ENCODE measurements around the gene TXNDC12. TPM values are rescaled to one million over a fixed set of nuclear protein-coding genes. Genes with fewer than 3 reads are reported as not detected.
"Not testable (repeated sequence)": the region's sequence is repeated elsewhere in the genome, so short reads cannot be mapped to it uniquely, and the experiment has no call there.

The TXNDC12 gene
- total RNA-seq, 1 donor from 2014 or later: 49.9 TPM

GRCh38 chr1:52056163-52056936, 1.4 kb upstream of the TXNDC12 start, which contains the start of gene BTF3L4:
BTF3L4 (plus strand) TSS chr1:52056295; CDS start chr1:52059848, 3,553 bp downstream.
- Mint-ChIP-seq H3K9me3 (ENCODE audit: unreplicated experiment) (no peaks in the 10 kb centered on the region), H3K27me3 (ENCODE audit: unreplicated experiment) (peaks cover 14% of the 10 kb centered on the region), H3K36me3 (ENCODE audit: low read depth, unreplicated experiment) (peaks cover 21% of the 10 kb centered on the region), H3K4me3 (ENCODE audit: unreplicated experiment) (peak within 1 kb of the TSS; percentile 100), H3K4me1 (ENCODE audit: unreplicated experiment) (peaks cover 33% of the 10 kb centered on the region), H3K27ac (ENCODE audit: unreplicated experiment) (peak within 1 kb of the TSS; percentile 97)
- TF ChIP-seq, protein P1, sequence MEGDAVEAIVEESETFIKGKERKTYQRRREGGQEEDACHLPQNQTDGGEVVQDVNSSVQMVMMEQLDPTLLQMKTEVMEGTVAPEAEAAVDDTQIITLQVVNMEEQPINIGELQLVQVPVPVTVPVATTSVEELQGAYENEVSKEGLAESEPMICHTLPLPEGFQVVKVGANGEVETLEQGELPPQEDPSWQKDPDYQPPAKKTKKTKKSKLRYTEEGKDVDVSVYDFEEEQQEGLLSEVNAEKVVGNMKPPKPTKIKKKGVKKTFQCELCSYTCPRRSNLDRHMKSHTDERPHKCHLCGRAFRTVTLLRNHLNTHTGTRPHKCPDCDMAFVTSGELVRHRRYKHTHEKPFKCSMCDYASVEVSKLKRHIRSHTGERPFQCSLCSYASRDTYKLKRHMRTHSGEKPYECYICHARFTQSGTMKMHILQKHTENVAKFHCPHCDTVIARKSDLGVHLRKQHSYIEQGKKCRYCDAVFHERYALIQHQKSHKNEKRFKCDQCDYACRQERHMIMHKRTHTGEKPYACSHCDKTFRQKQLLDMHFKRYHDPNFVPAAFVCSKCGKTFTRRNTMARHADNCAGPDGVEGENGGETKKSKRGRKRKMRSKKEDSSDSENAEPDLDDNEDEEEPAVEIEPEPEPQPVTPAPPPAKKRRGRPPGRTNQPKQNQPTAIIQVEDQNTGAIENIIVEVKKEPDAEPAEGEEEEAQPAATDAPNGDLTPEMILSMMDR (IDR thresholded peaks at IDR 0.05; ENCODE audit: unreplicated experiment): no peak
- peak; percentile 90 for DNase-seq (ENCODE audit: low spot score)

- TF ChIP-seq, protein P1 (IDR thresholded peaks at IDR 0.05; ENCODE audit: unreplicated experiment): no peak
- peaks cover 33% of the 10 kb centered on the region for H3K4me1 Mint-ChIP-seq (ENCODE audit: unreplicated experiment)
- no peak for DNase-seq (ENCODE audit: low spot score)
- H3K9me3 Mint-ChIP-seq (ENCODE audit: unreplicated experiment): no peaks in the 10 kb centered on the region
- H3K4me3 Mint-ChIP-seq (ENCODE audit: unreplicated experiment): peak overlapping the region; percentile 99
- peak overlapping the region; percentile 97 for H3K27ac Mint-ChIP-seq (ENCODE audit: unreplicated experiment)
- H3K36me3 Mint-ChIP-seq (ENCODE audit: low read depth, unreplicated experiment): peaks cover 18% of the 10 kb centered on the region
- H3K27me3 Mint-ChIP-seq (ENCODE audit: unreplicated experiment): peaks cover 12% of the 10 kb centered on the region
Measured at GRCh38 chr1:52055866-52056162, 823 bp upstream of the TXNDC12 start.

- Mint-ChIP-seq H3K4me3 (ENCODE audit: unreplicated experiment) (peak overlapping the region; percentile 99), H3K4me1 (ENCODE audit: unreplicated experiment) (peaks cover 33% of the 10 kb centered on the region), H3K9me3 (ENCODE audit: unreplicated experiment) (no peaks in the 10 kb centered on the region), H3K27ac (ENCODE audit: unreplicated experiment) (peak overlapping the region; percentile 97), H3K36me3 (ENCODE audit: low read depth, unreplicated experiment) (peaks cover 17% of the 10 kb centered on the region), H3K27me3 (ENCODE audit: unreplicated experiment) (peaks cover 12% of the 10 kb centered on the region)
- TF ChIP-seq, protein P1 (IDR thresholded peaks at IDR 0.05; ENCODE audit: unreplicated experiment): no peak
- DNase-seq (ENCODE audit: low spot score): no peak
Measured at GRCh38 chr1:52054496-52055065, 410 bp downstream of the TXNDC12 start.

- TF ChIP-seq, protein P1 (IDR thresholded peaks at IDR 0.05; ENCODE audit: unreplicated experiment): no peak
- Mint-ChIP-seq H3K36me3 (ENCODE audit: low read depth, unreplicated experiment) (peaks cover 17% of the 10 kb centered on the region), H3K9me3 (ENCODE audit: unreplicated experiment) (no peaks in the 10 kb centered on the region), H3K4me3 (ENCODE audit: unreplicated experiment) (peak overlapping the region; percentile 99), H3K4me1 (ENCODE audit: unreplicated experiment) (peaks cover 33% of the 10 kb centered on the region), H3K27ac (ENCODE audit: unreplicated experiment) (peak overlapping the region; percentile 97), H3K27me3 (ENCODE audit: unreplicated experiment) (peaks cover 12% of the 10 kb centered on the region)
- DNase-seq (ENCODE audit: low spot score): no peak
Measured at GRCh38 chr1:52053862-52054261, 1.1 kb downstream of the TXNDC12 start.

DNA sequence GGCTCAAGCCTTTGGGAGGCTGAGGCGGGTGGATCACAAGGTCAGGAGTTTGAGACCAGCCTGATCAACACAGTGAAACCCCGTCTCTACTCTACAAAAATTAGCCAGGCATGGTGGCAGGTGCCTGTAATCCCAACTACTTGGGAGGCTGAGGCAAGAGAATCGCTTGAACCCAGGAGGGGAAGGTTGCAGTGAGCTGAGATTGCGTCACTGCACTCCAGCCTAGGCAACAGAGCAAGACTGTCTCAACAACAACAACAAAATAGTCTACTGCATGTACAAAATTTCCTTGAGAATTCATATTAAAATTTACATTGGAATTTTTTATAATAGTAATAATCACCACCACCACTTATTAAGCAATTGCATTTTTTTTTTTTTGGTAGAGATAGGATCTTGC, 5.7 kb downstream of the TXNDC12 start:
- H3K4me3 Mint-ChIP-seq (ENCODE audit: unreplicated experiment); DNase-seq (ENCODE audit: low spot score): not testable (repeated sequence)

DNA sequence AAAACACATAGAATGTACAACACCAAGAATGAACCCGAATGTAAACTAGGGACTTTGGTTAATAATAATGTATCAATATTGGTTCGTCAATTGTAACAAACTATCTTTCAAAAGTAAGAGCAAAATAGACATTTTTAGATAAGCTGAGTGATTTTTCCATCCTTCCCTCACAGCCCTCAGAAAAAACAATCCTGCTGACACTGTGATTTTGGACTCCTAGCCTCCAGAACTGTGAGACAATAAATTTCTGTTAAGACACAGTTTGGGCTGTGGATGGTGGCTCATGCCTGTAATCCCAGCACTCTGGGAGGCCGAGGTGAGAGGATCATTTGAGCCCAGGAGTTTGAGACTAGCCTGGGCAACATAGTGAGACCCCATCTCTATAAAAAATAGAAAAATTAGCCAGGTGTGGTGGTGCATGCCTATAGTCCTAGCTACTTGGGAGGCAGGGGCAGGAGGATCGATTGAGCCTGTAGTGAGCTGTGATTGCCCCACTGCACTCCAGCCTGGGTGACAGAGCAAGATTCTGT, 9.3 kb downstream of the TXNDC12 start:
- H3K27me3 Mint-ChIP-seq (ENCODE audit: unreplicated experiment); H3K4me1 Mint-ChIP-seq (ENCODE audit: unreplicated experiment); H3K4me3 Mint-ChIP-seq (ENCODE audit: unreplicated experiment); DNase-seq (ENCODE audit: low spot score); H3K9me3 Mint-ChIP-seq (ENCODE audit: unreplicated experiment); H3K36me3 Mint-ChIP-seq (ENCODE audit: low read depth, unreplicated experiment); H3K27ac Mint-ChIP-seq (ENCODE audit: unreplicated experiment): not testable (repeated sequence)

More for the DNA sequence above, 5.7 kb downstream of the TXNDC12 start:
- H3K4me1 Mint-ChIP-seq (ENCODE audit: unreplicated experiment); H3K36me3 Mint-ChIP-seq (ENCODE audit: low read depth, unreplicated experiment); H3K27ac Mint-ChIP-seq (ENCODE audit: unreplicated experiment); H3K27me3 Mint-ChIP-seq (ENCODE audit: unreplicated experiment); H3K9me3 Mint-ChIP-seq (ENCODE audit: unreplicated experiment): not testable (repeated sequence)
